ENCODE measurements around the gene NECAP2. TPM values are rescaled to one million over a fixed set of nuclear protein-coding genes. Genes with fewer than 3 reads are reported as not detected.

The NECAP2 gene
- total and polyA plus RNA-seq, 2 of the 4 experiments (the other 2 are of a cell fraction), result 80.5 to 85.1 TPM

DNA sequence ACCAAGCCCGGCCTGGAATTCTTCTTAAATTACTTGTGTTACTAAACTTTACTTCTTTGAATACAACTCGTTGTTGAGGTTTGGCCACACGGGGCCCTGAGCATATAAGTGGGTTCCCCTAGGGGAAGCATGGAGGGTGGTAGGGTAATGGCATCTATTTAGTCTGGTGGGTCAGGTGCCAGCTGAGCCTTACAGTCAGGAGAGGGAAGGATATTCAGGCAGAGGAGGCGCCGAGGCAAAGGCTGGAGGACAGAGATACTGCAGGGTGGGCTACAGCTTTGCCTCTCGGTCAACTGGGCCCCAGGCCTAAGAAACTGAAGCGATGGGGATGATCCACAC lies 424 bp upstream of the NECAP2 start:
- Histone ChIP-seq H3K9me3 (ENCODE audit: control insufficient read depth, insufficient read depth, low read length) (no peaks in the 10 kb centered on the region), H4K5ac (ENCODE audit: low read depth, low read length) (peak overlapping the region; percentile 96), H3K4me1 (ENCODE audit: control insufficient read depth, insufficient read depth, low read length) (peaks cover 2% of the 10 kb centered on the region), H3K9me1 (ENCODE audit: insufficient read depth, low read length) (peaks cover 5% of the 10 kb centered on the region; the same call in 1 of the 2 replicates), H2BK20ac (ENCODE audit: low read depth, low read length) (peak overlapping the region; percentile 66; the same call in 1 of the 2 replicates), H3K36me3 (ENCODE audit: control insufficient read depth, insufficient read depth, low read length) (peaks cover 17% of the 10 kb centered on the region), H3K56ac (ENCODE audit: extremely low read depth, insufficient read depth, low read length) (peak overlapping the region; percentile 68; the same call in 1 of the 2 replicates), H4K8ac (ENCODE audit: low read depth in 2 of 2, low read length in 2 of 2) (peak overlapping the region; percentile 86 to 99), H3K27me3 (ENCODE audit: control insufficient read depth, insufficient read depth, low read length) (no peaks in the 10 kb centered on the region), H3K79me1 (ENCODE audit: low read depth in 1 of 2, low read length in 2 of 2) (peaks cover 21 to 48% of the 10 kb centered on the region in 2 experiments), H3K14ac (replicated peaks; ENCODE audit: low read depth, low read length) (peak overlapping the region; percentile 92), H4K20me1 (ENCODE audit: insufficient read depth, low read length) (peaks cover 17% of the 10 kb centered on the region; the same call in 1 of the 2 replicates), H2AK5ac (ENCODE audit: low read depth, low read length) (0 out of 2 replicates have a peak overlapping the region, but pooled peaks have one; percentile 45), H2AFZ (replicated peaks; ENCODE audit: low read length, poor library complexity) (peak overlapping the region; percentile 96), H3K9ac (ENCODE audit: low read depth, low read length) (peak overlapping the region; percentile 70), H2AK9ac (replicated peaks; ENCODE audit: low read depth, low read length, poor library complexity) (peak overlapping the region; percentile 81), H3K4me3 (ENCODE audit: insufficient read depth, low read depth, low read length) (no peak overlapping the region), H3K4me2 (ENCODE audit: low read depth, low read length) (peak overlapping the region; percentile 79), H2BK5ac (ENCODE audit: low read depth, low read length, poor library complexity, severe bottlenecking) (peak overlapping the region; percentile 66), H2BK15ac (ENCODE audit: low read depth, low read length) (peak overlapping the region; percentile 63; the same call in 1 of the 3 replicates), H4K91ac (ENCODE audit: insufficient read depth, low read depth, low read length) (peak overlapping the region; percentile 87), H3K27ac (ENCODE audit: insufficient read depth, low read length) (peak overlapping the region; percentile 66), H3K4ac (ENCODE audit: low read depth, low read length) (peak overlapping the region; percentile 84), H3K18ac (ENCODE audit: low read depth, low read length) (peak overlapping the region; percentile 76; the same call in 1 of the 2 replicates), H3K23ac (ENCODE audit: low read depth, low read length) (peak overlapping the region; percentile 31; the same call in 1 of the 2 replicates), H2BK120ac (ENCODE audit: low read depth, low read length) (peak overlapping the region; percentile 86)
- dilution Hi-C loops (cut with HindIII; ENCODE audit: low sequenced_read_pairs, unreplicated experiment) (no loop called here), intact Hi-C loops (cut with micrococcal nuclease) (loop anchor here (1.0 kb wide), 1 partner anchor 72 kb away; no protein-coding TSS in a partner anchor), in situ Hi-C loops (cut with MboI; ENCODE audit: low sequenced_read_pairs) (no loop called here)
- BruUV-seq (replicated peaks), result no TSS peak
- no CpG with 5 or more reads among the region's 7 CpGs for WGBS, 2 experiments (ENCODE audit: extremely low coverage in 2 of 2, insufficient read length in 1 of 2)
- ATAC-seq (ENCODE audit: low read depth) (peak; percentile 35), DNase-seq (no peak)
- CTCF ChIA-PET, result interaction anchor here (0.7 to 1.2 kb wide), 6 partner anchors 9 to 367 kb away, joined by 3 to 4 read pairs (median 3); no protein-coding TSS in a partner anchor
- TF ChIP-seq, protein P1, sequence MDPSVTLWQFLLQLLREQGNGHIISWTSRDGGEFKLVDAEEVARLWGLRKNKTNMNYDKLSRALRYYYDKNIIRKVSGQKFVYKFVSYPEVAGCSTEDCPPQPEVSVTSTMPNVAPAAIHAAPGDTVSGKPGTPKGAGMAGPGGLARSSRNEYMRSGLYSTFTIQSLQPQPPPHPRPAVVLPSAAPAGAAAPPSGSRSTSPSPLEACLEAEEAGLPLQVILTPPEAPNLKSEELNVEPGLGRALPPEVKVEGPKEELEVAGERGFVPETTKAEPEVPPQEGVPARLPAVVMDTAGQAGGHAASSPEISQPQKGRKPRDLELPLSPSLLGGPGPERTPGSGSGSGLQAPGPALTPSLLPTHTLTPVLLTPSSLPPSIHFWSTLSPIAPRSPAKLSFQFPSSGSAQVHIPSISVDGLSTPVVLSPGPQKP (IDR thresholded peaks at IDR 0.05; ENCODE audit: borderline replicate concordance, low read depth, low read length), result no peak
- TF ChIP-seq FOS (IDR thresholded peaks at IDR 0.05; ENCODE audit: low read depth, low read length) (no peak), CEBPB (IDR thresholded peaks at IDR 0.05; ENCODE audit: low read depth, low read length) (no peak), RFX5 (IDR thresholded peaks at IDR 0.05; ENCODE audit: low read depth, low read length) (no peak), BHLHE40 (IDR thresholded peaks at IDR 0.05; ENCODE audit: low read depth, low read length) (no peak), MAFK (IDR thresholded peaks at IDR 0.05; ENCODE audit: low read depth, low read length) (no peak), RCOR1 (IDR thresholded peaks at IDR 0.05; ENCODE audit: insufficient replicate concordance, low read length) (no peak), MXI1 (IDR thresholded peaks at IDR 0.05; ENCODE audit: borderline replicate concordance, low read depth, low read length) (no peak), CHD1 (IDR thresholded peaks at IDR 0.05; ENCODE audit: low read depth, low read length) (no peak), RAD21 (IDR thresholded peaks at IDR 0.05; ENCODE audit: low read length) (no peak), NFE2L2 (IDR thresholded peaks at IDR 0.05; ENCODE audit: low read depth, low read length) (no peak), USF2 (IDR thresholded peaks at IDR 0.05; ENCODE audit: low read depth, low read length) (no peak), SMC3 (IDR thresholded peaks at IDR 0.05; ENCODE audit: low read depth, low read length) (no peak), POLR2A (IDR thresholded peaks at IDR 0.05; ENCODE audit: low read depth, low read length) (no peak), MAZ (IDR thresholded peaks at IDR 0.05; ENCODE audit: borderline replicate concordance, low read depth, low read length) (no peak)
- TF ChIP-seq, protein P2, sequence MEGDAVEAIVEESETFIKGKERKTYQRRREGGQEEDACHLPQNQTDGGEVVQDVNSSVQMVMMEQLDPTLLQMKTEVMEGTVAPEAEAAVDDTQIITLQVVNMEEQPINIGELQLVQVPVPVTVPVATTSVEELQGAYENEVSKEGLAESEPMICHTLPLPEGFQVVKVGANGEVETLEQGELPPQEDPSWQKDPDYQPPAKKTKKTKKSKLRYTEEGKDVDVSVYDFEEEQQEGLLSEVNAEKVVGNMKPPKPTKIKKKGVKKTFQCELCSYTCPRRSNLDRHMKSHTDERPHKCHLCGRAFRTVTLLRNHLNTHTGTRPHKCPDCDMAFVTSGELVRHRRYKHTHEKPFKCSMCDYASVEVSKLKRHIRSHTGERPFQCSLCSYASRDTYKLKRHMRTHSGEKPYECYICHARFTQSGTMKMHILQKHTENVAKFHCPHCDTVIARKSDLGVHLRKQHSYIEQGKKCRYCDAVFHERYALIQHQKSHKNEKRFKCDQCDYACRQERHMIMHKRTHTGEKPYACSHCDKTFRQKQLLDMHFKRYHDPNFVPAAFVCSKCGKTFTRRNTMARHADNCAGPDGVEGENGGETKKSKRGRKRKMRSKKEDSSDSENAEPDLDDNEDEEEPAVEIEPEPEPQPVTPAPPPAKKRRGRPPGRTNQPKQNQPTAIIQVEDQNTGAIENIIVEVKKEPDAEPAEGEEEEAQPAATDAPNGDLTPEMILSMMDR (conservative IDR thresholded peaks at IDR 0.05; ENCODE audit: low read depth, low read length), result no peak
- POLR2A ChIA-PET (ENCODE audit: unreplicated experiment), result interaction anchor here (0.6 kb wide), 1 partner anchor 72 kb away, joined by 3 read pairs; no protein-coding TSS in a partner anchor
